ENCODE results near the gene TNFRSF17.

The TNFRSF17 gene

DNA sequence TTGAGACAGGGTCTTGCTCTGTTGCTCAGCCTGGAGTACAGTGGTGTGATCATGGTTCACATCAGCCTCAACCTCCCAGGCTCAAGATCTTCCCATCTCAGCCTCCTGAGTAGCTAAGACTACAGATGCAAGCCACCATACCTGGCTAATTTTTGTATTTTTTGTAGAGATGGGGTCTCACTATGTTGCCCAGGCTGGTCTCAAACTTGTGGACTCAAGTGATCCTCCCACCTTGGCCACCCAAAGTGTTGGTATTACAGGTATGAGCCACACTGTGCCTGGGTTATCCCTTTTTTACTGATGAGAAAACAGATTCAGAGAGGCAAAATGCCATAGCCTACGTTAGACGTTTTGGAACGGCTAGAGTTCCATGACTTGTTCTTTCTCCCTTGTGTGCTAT, 41.6 kb downstream of the TNFRSF17 start:
- no peak for TF ChIP-seq POLR2A (IDR thresholded peaks at IDR 0.05; ENCODE audit: low read depth, low read length)
- no peak for FAIRE-seq
- DNase-seq (ENCODE audit: insufficient read length, low spot score) = no peak

GRCh38 chr16:12009462-12009861, 44.5 kb downstream of the TNFRSF17 start:
- no peak for FAIRE-seq
- TF ChIP-seq POLR2A (IDR thresholded peaks at IDR 0.05; ENCODE audit: low read depth, low read length) = no peak

DNA sequence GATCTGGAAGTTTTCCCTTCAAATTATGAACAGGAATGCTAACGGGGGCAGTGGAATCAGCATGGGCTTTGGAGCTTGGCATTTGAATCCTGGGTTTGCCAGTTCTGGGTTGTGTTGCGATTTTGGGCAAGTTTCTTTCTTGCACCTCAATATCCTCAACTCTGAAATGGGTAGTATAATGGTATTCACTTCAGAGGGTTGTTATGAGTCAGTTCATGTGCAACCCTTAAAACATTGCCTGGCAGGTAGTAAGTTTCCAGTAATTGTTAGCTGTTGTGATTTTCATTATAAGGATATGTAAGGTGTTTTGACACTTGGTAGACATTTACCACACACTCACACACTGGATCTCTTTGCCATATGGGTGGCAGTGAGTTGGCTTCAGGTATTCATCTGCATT, 44.9 kb downstream of the TNFRSF17 start:
- TF ChIP-seq POLR2A (IDR thresholded peaks at IDR 0.05; ENCODE audit: low read depth, low read length) = no peak
- no peak for FAIRE-seq
- DNase-seq (ENCODE audit: insufficient read length, low spot score) = no peak

More at GRCh38 chr16:12009462-12009861, 44.5 kb downstream of the TNFRSF17 start:
- no peak for DNase-seq (ENCODE audit: insufficient read length, low spot score)

GRCh38 chr16:12010388-12011251, 45.6 kb downstream of the TNFRSF17 start:
- no peak for FAIRE-seq
- no peak for DNase-seq (ENCODE audit: insufficient read length, low spot score)
- TF ChIP-seq POLR2A (IDR thresholded peaks at IDR 0.05; ENCODE audit: low read depth, low read length) = no peak

DNA sequence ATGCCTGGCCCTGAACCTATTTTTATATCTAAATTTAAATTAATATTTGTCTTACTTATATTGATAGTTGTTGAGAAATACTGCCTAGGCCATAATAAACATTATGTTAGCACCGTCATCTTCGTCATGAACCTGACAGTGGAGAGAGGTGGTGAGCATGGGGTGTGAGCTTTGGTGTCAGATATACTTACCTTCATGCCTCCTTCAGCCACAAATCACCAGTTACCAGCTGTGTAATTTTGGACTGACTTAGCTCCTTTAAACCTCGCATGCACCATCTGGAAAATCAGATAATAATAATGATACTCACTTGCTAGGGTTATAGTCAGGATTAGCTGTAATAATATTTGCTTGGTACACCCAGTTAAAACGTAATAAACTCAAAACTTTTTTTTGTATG, 46.6 kb downstream of the TNFRSF17 start:
- TF ChIP-seq POLR2A (IDR thresholded peaks at IDR 0.05; ENCODE audit: low read depth, low read length) = no peak
- DNase-seq (ENCODE audit: insufficient read length, low spot score) (no peak), FAIRE-seq (no peak)

DNA sequence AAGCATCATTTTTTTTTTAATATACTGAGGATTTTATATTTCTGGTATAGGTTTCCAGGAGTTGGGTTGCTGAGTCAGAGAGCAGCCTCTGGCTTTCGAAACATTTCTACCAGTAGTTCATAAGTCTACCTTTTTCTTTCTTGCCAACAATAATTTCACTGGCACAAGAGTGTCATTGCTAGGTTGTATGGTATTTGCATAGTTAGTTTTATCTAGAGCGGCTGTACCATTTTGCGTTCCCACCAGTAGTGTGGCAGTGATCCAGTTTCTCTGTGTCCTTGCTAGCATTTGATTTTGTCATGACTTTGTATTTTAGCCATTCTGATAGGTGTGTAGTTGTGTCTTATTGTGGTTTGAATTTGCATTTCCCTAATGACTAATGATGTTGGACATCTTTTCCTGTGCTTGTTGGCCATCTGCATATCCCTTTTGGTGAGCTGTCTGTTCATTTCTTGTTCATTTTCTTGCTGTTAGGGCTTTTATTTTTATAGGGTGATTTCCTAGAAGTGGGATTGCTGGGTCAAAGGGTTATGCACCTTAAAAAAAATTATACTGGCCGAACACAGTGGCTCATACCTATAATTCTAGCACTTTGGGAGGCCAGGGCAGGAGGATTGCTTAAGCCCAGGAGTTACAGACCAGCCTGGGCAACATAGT, 51.4 kb downstream of the TNFRSF17 start:
- no peak for TF ChIP-seq POLR2A (IDR thresholded peaks at IDR 0.05; ENCODE audit: low read depth, low read length)
- FAIRE-seq (no peak), DNase-seq (ENCODE audit: insufficient read length, low spot score) (no peak)

DNA sequence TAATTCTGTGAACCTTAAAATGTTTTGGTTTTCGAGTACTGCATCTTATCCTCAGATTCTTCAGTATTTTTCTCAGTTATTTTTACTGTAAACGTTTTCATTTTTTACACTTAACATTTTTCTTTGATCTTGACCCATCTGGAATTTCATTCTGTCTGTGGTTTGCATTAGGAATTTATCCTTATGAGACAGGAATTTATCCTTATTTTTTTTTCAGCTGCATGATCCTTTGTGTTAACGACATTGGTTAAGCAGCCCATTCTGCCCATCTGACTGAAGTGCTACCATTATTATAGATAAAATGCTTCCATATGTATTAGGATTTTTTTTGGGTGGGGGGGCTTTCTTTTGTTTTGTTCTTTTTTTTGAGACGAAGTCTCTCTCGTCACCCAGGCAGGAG, 52.5 kb downstream of the TNFRSF17 start:
- FAIRE-seq (no peak), DNase-seq (ENCODE audit: insufficient read length, low spot score) (no peak)
- TF ChIP-seq POLR2A (IDR thresholded peaks at IDR 0.05; ENCODE audit: low read depth, low read length) = no peak
